Peyer's patch (tissue), 4 donors: ENCODE results near the gene CPVL.

Experiments used
- POLR2A ChIP-seq, 2 donors: fragments of 450-650 bp; IDR thresholded peaks; one replicate each; pipeline ENCODE4 v1.5.1; 2017; ENCODE audit warnings: antibody characterized with exemption in 2 of 2, mild to moderate bottlenecking in 2 of 2, moderate library complexity in 2 of 2
- TF ChIP-seq, protein P1 (sequence below), 6 experiments: fragments of 450-650 bp in 4 of 6; fragments of 200-600 bp in 2 of 6; sonication (generic) in 1 of 6; IDR thresholded peaks; one replicate each; pipeline ENCODE4 v1.5.1; 2017 to 2019; ENCODE audit warnings: antibody characterized with exemption in 6 of 6, mild to moderate bottlenecking in 3 of 6, moderate library complexity in 1 of 6

DNA sequence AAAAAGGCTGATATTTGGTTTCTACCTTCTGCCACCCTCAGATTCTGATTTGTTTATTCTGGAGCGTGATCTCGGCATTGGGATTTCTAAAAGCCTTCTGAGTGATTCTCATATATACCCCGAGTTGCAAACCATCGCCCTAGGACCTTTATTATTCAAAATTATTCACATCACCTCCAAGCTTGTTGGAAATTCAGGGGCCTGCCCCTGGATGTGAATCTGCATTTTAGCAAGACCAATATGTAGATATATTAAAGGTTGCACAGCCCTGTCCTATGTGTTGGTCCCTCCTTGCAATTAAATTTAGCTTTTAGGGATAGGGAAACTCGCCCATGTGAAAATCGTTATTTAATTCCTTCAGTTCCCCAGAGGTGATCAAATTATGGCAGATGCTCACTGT is 39.3 kb upstream of the CPVL start:
- TF ChIP-seq, protein P1, sequence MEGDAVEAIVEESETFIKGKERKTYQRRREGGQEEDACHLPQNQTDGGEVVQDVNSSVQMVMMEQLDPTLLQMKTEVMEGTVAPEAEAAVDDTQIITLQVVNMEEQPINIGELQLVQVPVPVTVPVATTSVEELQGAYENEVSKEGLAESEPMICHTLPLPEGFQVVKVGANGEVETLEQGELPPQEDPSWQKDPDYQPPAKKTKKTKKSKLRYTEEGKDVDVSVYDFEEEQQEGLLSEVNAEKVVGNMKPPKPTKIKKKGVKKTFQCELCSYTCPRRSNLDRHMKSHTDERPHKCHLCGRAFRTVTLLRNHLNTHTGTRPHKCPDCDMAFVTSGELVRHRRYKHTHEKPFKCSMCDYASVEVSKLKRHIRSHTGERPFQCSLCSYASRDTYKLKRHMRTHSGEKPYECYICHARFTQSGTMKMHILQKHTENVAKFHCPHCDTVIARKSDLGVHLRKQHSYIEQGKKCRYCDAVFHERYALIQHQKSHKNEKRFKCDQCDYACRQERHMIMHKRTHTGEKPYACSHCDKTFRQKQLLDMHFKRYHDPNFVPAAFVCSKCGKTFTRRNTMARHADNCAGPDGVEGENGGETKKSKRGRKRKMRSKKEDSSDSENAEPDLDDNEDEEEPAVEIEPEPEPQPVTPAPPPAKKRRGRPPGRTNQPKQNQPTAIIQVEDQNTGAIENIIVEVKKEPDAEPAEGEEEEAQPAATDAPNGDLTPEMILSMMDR (IDR thresholded peaks at IDR 0.05), result no peak
- no peak for TF ChIP-seq POLR2A (IDR thresholded peaks at IDR 0.05)
